ENCODE measurements around the gene RNASE13.
A peak's percentile ranks its signal among the peaks of the same experiment; 100 is the strongest.
"Not testable (repeated sequence)": the region's sequence is repeated elsewhere in the genome, so short reads cannot be mapped to it uniquely, and the experiment has no call there.

RNASE13 gene

GRCh38 chr14:21041676-21042433 lies 7.2 kb upstream of the RNASE13 start, which contains the start of gene RNASE7:
RNASE7 (plus strand) TSS chr14:21042362; CDS start chr14:21042993, 631 bp downstream.
- TF ChIP-seq CTCF (IDR thresholded peaks at IDR 0.05; ENCODE audit: low read depth, low read length, missing control alignments), result no peak
- H3K4me3 ChIP-seq (ENCODE audit: low read depth, low read length), result no peak within 1 kb of the TSS
- DNase-seq (ENCODE audit: low read depth), result no peak

GRCh38 chr14:21040941-21041340 lies 6.3 kb upstream of the RNASE13 start:
- not testable (repeated sequence) for H3K4me3 ChIP-seq (ENCODE audit: low read depth, low read length); DNase-seq (ENCODE audit: low read depth)

GRCh38 chr14:21040370-21040925 lies 5.8 kb upstream of the RNASE13 start:
- no peak for TF ChIP-seq CTCF (IDR thresholded peaks at IDR 0.05; ENCODE audit: low read depth, low read length, missing control alignments)
- no peak for DNase-seq (ENCODE audit: low read depth)
- no peak overlapping the region for H3K4me3 ChIP-seq (ENCODE audit: low read depth, low read length)

GRCh38 chr14:21039585-21040369 lies 5.2 kb upstream of the RNASE13 start:
- peak; percentile 8 for DNase-seq (ENCODE audit: low read depth)
- peak; percentile 57 for TF ChIP-seq CTCF (IDR thresholded peaks at IDR 0.05; ENCODE audit: low read depth, low read length, missing control alignments)

GRCh38 chr14:21038441-21039422 lies 4.1 kb upstream of the RNASE13 start:
- H3K4me3 ChIP-seq (ENCODE audit: low read depth, low read length), result no peak overlapping the region
- no peak for DNase-seq (ENCODE audit: low read depth)
- no peak for TF ChIP-seq CTCF (IDR thresholded peaks at IDR 0.05; ENCODE audit: low read depth, low read length, missing control alignments)

More at GRCh38 chr14:21039585-21040369, 5.2 kb upstream of the RNASE13 start:
- no peak overlapping the region for H3K4me3 ChIP-seq (ENCODE audit: low read depth, low read length)

GRCh38 chr14:21037156-21037555 lies 2.5 kb upstream of the RNASE13 start:
- no peak overlapping the region for H3K4me3 ChIP-seq (ENCODE audit: low read depth, low read length)
- no peak for DNase-seq (ENCODE audit: low read depth)
- no peak for TF ChIP-seq CTCF (IDR thresholded peaks at IDR 0.05; ENCODE audit: low read depth, low read length, missing control alignments)
